Measurements from ENCODE around the gene MIER1.

GRCh38 chr1:66876664-66877063 lies 48.1 kb upstream of the MIER1 start:
- TF ChIP-seq CTCF (IDR thresholded peaks at IDR 0.05) (no peak), POLR2A (IDR thresholded peaks at IDR 0.05) (no peak)
